ENCODE data around the gene TMEM185A.
"Not testable (repeated sequence)": the region's sequence is repeated elsewhere in the genome, so short reads cannot be mapped to it uniquely, and the experiment has no call there.

DNA sequence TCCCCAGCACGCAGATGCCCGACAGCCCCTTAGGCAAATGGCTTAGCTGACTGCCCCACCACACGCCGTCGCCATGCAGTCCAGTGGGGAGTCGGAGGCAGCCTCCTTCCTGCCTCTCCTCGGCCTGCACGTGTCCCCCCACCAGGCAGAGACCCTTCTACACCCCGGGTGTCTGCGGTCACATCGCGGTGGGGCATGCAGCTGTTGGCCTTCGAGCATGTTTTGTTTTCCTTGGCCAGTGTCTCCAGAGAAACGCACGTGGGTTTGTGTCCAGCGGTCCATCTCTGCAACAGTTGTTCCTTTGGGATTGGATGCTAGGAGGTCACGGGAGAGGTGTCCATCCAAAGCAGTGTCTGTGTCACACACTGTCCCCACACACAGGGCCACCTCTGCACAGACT, 36.4 kb downstream of the TMEM185A start, which contains the start of gene HSFX2:
- TF ChIP-seq SUZ12 (IDR thresholded peaks at IDR 0.05); FOXA1 (IDR thresholded peaks at IDR 0.05); FOXM1 (IDR thresholded peaks at IDR 0.05; ENCODE audit: borderline replicate concordance); TARDBP (IDR thresholded peaks at IDR 0.05): not testable (repeated sequence)
